CD4-positive, alpha-beta memory T cell (primary cell): ENCODE results near the gene CEACAM8. TPM values are rescaled to one million over a fixed set of nuclear protein-coding genes. Genes with fewer than 3 reads are reported as not detected.
A peak's percentile ranks its signal among the peaks of the same experiment; 100 is the strongest.

ENCODE experiments used
- CTCF ChIA-PET: fragments of 350-600 bp; sonication (Branson Sonifier 250); formaldehyde crosslinking; loops from one replicate; lab custom pipeline; 2021; ENCODE audit warnings: inconsistent platforms; ENCODE audit not compliant: partially characterized antibody; lab: Charles Lee
- POLR2A ChIA-PET: fragments of 350-600 bp; sonication (Branson Sonifier 250); formaldehyde crosslinking; loops from one replicate; lab custom pipeline; 2021; ENCODE audit not compliant: partially characterized antibody; lab: Charles Lee
- DNase-seq, 5 donors: peaks; one replicate each; pipeline versions ENCODE4 v3.0.0 to v3.0.0-alpha.2; 2020 to 2022; ENCODE audit warnings: mixed read lengths in 1 of 5
- H3K27ac ChIP-seq: one replicate; pipeline ENCODE4 v1.7.0; 2013; ENCODE audit warnings: low read depth, low read length
- H3K27me3 ChIP-seq: 2 replicates; pipeline ENCODE4 v1.7.0; 2013; ENCODE audit warnings: mild to moderate bottlenecking, low read length, moderate library complexity; ENCODE audit not compliant: insufficient read depth
- H3K36me3 ChIP-seq: 2 replicates; pipeline ENCODE4 v1.7.0; 2013; ENCODE audit warnings: mild to moderate bottlenecking, low read length, moderate library complexity; ENCODE audit not compliant: insufficient read depth
- H3K4me1 ChIP-seq: 2 replicates; pipeline ENCODE4 v1.7.0; 2013; ENCODE audit warnings: mild to moderate bottlenecking, low read length, moderate library complexity; ENCODE audit not compliant: insufficient read depth
- H3K4me3 ChIP-seq, 2 donors: one replicate each; pipeline ENCODE4 v1.7.0; 2013; ENCODE audit warnings: low read length in 2 of 2, mild to moderate bottlenecking in 1 of 2
- H3K9me3 ChIP-seq, 2 donors: one replicate each; pipeline ENCODE4 v1.7.0; 2013; ENCODE audit warnings: low read length in 2 of 2, control low read depth in 1 of 2; ENCODE audit not compliant: control insufficient read depth in 1 of 2
- H3K27ac Mint-ChIP-seq, 7 donors: one replicate each; pipeline ENCODE4 v1.8.0; 2020 to 2021; ENCODE audit warnings: mixed read lengths in 7 of 7, mild to moderate bottlenecking in 6 of 7, inconsistent platforms in 3 of 7, moderate library complexity in 3 of 7
- H3K27me3 Mint-ChIP-seq, 2 donors: one replicate each; pipeline ENCODE4 v1.8.0; 2020 to 2021; ENCODE audit warnings: mixed read lengths in 2 of 2
- H3K36me3 Mint-ChIP-seq, 2 donors: one replicate each; pipeline ENCODE4 v1.8.0; 2020 to 2021; ENCODE audit warnings: mixed read lengths in 2 of 2, inconsistent platforms in 1 of 2, mild to moderate bottlenecking in 1 of 2
- H3K4me1 Mint-ChIP-seq, 4 donors: one replicate each; pipeline ENCODE4 v1.8.0; 2020 to 2021; ENCODE audit warnings: mixed read lengths in 4 of 4, mild to moderate bottlenecking in 1 of 4
- H3K4me3 Mint-ChIP-seq, 8 donors: one replicate each; pipeline ENCODE4 v1.8.0; 2020 to 2021; ENCODE audit warnings: mixed read lengths in 8 of 8, mild to moderate bottlenecking in 7 of 8, moderate library complexity in 6 of 8, inconsistent platforms in 3 of 8
- H3K9me3 Mint-ChIP-seq, 8 donors: one replicate each; pipeline ENCODE4 v1.8.0; 2020 to 2021; ENCODE audit warnings: mixed read lengths in 8 of 8, mild to moderate bottlenecking in 5 of 8, inconsistent platforms in 3 of 8, moderate library complexity in 1 of 8
- intact Hi-C: fragments of 100-400 bp; cut with micrococcal nuclease; formaldehyde crosslinking; loops from one replicate; pipeline ENCODE4 v1.15.1; 2023
- polyA plus RNA-seq, 2 donors: library from polyadenylated mRNA; unstranded; fragments of 300-500 nt; fragmentation: Illumina TruSeq; gene quantifications; one replicate each; pipeline ENCODE4 v1.2.3, GENCODE V29; 2021
- total RNA-seq, 2 experiments: library from RNA; stranded (reverse); gene quantifications; one replicate each; pipeline ENCODE4 v1.2.3, GENCODE V29; 2021

The CEACAM8 gene
- total and polyA plus RNA-seq, 4 experiments from 2014 or later = not detected

- Mint-ChIP-seq H3K4me3 (peak overlapping the region in 1 of 8 donors; percentile 2), H3K9me3 (peaks cover 0 to 2% (median 0%) of the 10 kb centered on the region in 8 donors), H3K27me3 (peaks cover 8 to 18% of the 10 kb centered on the region in 2 donors), H3K27ac (no peak overlapping the region), H3K4me1 (peaks cover 0 to 6% (median 4%) of the 10 kb centered on the region in 4 donors), H3K36me3 (no peaks in the 10 kb centered on the region)
- CTCF ChIA-PET = interaction anchor here (0.6 to 3.3 kb wide), 15 partner anchors 8 to 156 kb away, joined by 3 to 21 read pairs (median 3); partner anchors contain the start of gene CEACAM1
- POLR2A ChIA-PET = no interaction called here
- no peaks in the 10 kb centered on the region for H3K9me3 ChIP-seq
- no peaks in the 10 kb centered on the region for H3K4me1 ChIP-seq
- no peak overlapping the region for H3K27ac ChIP-seq
- peak in 4 of 5 donors; percentile 16 to 37 (median 22) for DNase-seq
- intact Hi-C loops = loop anchor here (1.0 kb wide), 1 partner anchor 146 kb away; no protein-coding TSS in a partner anchor
- no peak overlapping the region for H3K4me3 ChIP-seq
- no peaks in the 10 kb centered on the region for H3K27me3 ChIP-seq
- no peaks in the 10 kb centered on the region for H3K36me3 ChIP-seq
These were observed 1.8 kb upstream of the CEACAM8 start for GRCh38 chr19:42596391-42597072.

- Histone ChIP-seq H3K4me1 (no peaks in the 10 kb centered on the region), H3K27ac (no peak overlapping the region), H3K4me3 (no peak overlapping the region), H3K9me3 (no peaks in the 10 kb centered on the region), H3K36me3 (no peaks in the 10 kb centered on the region), H3K27me3 (no peaks in the 10 kb centered on the region)
- Mint-ChIP-seq H3K9me3 (peaks cover 0 to 2% (median 0%) of the 10 kb centered on the region in 8 donors), H3K27me3 (peaks cover 8 to 15% of the 10 kb centered on the region in 2 donors), H3K4me3 (no peak overlapping the region), H3K27ac (no peak overlapping the region), H3K36me3 (no peaks in the 10 kb centered on the region), H3K4me1 (peaks cover 0 to 6% (median 4%) of the 10 kb centered on the region in 4 donors)
- intact Hi-C loops = loop anchor here (1.0 kb wide), 1 partner anchor 145 kb away; no protein-coding TSS in a partner anchor
- ChIA-PET POLR2A (no interaction called here), CTCF (interaction anchor here (0.6 to 3.3 kb wide), 10 partner anchors 9 to 155 kb away, joined by 3 to 21 read pairs (median 4); partner anchors contain the start of gene CEACAM1)
- DNase-seq = no peak
These were observed 937 bp upstream of the CEACAM8 start for GRCh38 chr19:42595550-42596172.

DNA sequence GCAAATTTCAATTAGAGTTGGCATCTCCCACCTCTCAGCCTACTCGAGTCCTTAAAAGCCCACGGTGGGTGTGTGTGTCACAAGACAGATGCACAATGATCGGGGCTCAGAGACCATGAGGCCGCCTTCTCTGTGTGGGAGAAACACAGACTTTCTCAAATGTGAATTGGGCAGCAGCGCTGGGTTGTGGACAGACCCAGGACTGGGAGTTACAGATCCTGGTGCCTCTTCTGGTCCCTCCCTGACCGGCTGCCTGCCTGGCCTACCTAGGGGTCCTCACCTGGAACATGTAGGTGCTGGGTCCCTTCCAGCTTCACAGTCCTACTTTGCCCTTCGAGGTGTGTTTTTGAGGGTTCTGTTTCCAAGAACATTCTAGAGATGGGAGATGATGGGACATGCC, 4.9 kb downstream of the CEACAM8 start:
- CTCF ChIA-PET = no interaction called here
- Mint-ChIP-seq H3K4me3 (no peak overlapping the region), H3K36me3 (no peaks in the 10 kb centered on the region), H3K27ac (no peak overlapping the region), H3K27me3 (peaks cover 2 to 14% of the 10 kb centered on the region in 2 donors), H3K4me1 (no peaks in the 10 kb centered on the region), H3K9me3 (no peaks in the 10 kb centered on the region)
- POLR2A ChIA-PET = no interaction called here
- Histone ChIP-seq H3K9me3 (no peaks in the 10 kb centered on the region), H3K4me1 (no peaks in the 10 kb centered on the region), H3K27me3 (no peaks in the 10 kb centered on the region), H3K36me3 (no peaks in the 10 kb centered on the region), H3K27ac (no peak overlapping the region), H3K4me3 (no peak overlapping the region)
- intact Hi-C loops = no loop called here
- DNase-seq = no peak

GRCh38 chr19:42584466-42584865, 10.3 kb downstream of the CEACAM8 start:
- no peak overlapping the region for H3K4me3 Mint-ChIP-seq
- no peaks in the 10 kb centered on the region for H3K36me3 Mint-ChIP-seq
- ChIA-PET CTCF (interaction anchor here (1.0 to 1.2 kb wide), 2 partner anchors 12 to 15 kb away, joined by 3 to 4 read pairs; no protein-coding TSS in a partner anchor), POLR2A (no interaction called here)
- Histone ChIP-seq H3K27ac (no peak overlapping the region), H3K9me3 (no peaks in the 10 kb centered on the region), H3K27me3 (peaks cover 3% of the 10 kb centered on the region), H3K36me3 (no peaks in the 10 kb centered on the region), H3K4me1 (no peaks in the 10 kb centered on the region), H3K4me3 (no peak overlapping the region)
- H3K27me3 Mint-ChIP-seq = peaks cover 15 to 20% of the 10 kb centered on the region in 2 donors
- no peak overlapping the region for H3K27ac Mint-ChIP-seq
- no peaks in the 10 kb centered on the region for H3K4me1 Mint-ChIP-seq
- H3K9me3 Mint-ChIP-seq = no peaks in the 10 kb centered on the region
- intact Hi-C loops = no loop called here
- no peak for DNase-seq

DNA sequence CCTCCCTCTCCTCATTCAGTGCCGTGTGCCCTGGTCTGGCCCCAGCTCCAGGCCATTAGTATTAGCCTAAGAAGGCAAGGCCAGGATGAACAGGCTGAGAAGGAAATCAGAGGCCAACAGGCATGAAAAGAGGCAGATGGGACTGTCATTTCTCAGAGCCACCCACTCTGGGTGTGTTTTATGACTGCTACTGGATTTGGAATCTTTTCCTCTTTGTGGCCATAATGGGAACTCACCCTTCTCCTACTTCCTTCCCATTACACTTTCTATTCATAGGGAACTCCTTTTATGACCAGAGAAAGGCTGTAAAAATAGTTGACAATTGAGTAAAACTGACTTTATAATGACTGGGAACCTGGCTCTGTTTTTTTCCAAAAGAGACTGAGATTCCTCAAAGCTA, 17.7 kb downstream of the CEACAM8 start:
- Histone ChIP-seq H3K27me3 (no peaks in the 10 kb centered on the region), H3K9me3 (no peaks in the 10 kb centered on the region), H3K27ac (no peak overlapping the region), H3K36me3 (no peaks in the 10 kb centered on the region), H3K4me1 (no peaks in the 10 kb centered on the region), H3K4me3 (no peak overlapping the region)
- peaks cover 17 to 23% of the 10 kb centered on the region in 2 donors for H3K27me3 Mint-ChIP-seq
- H3K4me1 Mint-ChIP-seq = no peaks in the 10 kb centered on the region
- DNase-seq = no peak
- H3K27ac Mint-ChIP-seq = no peak overlapping the region
- no peaks in the 10 kb centered on the region for H3K36me3 Mint-ChIP-seq
- H3K4me3 Mint-ChIP-seq = no peak overlapping the region
- CTCF ChIA-PET = no interaction called here
- intact Hi-C loops = no loop called here
- POLR2A ChIA-PET = no interaction called here
- H3K9me3 Mint-ChIP-seq = no peaks in the 10 kb centered on the region

GRCh38 chr19:42576241-42576640, 18.5 kb downstream of the CEACAM8 start:
- Mint-ChIP-seq H3K27ac (no peak overlapping the region), H3K4me3 (no peak overlapping the region), H3K9me3 (no peaks in the 10 kb centered on the region), H3K4me1 (no peaks in the 10 kb centered on the region), H3K27me3 (peaks cover 17 to 23% of the 10 kb centered on the region in 2 donors), H3K36me3 (no peaks in the 10 kb centered on the region)
- CTCF ChIA-PET = no interaction called here
- intact Hi-C loops = no loop called here
- no peaks in the 10 kb centered on the region for H3K27me3 ChIP-seq
- DNase-seq = no peak
- H3K4me3 ChIP-seq = no peak overlapping the region
- no peaks in the 10 kb centered on the region for H3K4me1 ChIP-seq
- H3K27ac ChIP-seq = no peak overlapping the region
- POLR2A ChIA-PET = no interaction called here
- no peaks in the 10 kb centered on the region for H3K36me3 ChIP-seq
- H3K9me3 ChIP-seq = no peaks in the 10 kb centered on the region

DNA sequence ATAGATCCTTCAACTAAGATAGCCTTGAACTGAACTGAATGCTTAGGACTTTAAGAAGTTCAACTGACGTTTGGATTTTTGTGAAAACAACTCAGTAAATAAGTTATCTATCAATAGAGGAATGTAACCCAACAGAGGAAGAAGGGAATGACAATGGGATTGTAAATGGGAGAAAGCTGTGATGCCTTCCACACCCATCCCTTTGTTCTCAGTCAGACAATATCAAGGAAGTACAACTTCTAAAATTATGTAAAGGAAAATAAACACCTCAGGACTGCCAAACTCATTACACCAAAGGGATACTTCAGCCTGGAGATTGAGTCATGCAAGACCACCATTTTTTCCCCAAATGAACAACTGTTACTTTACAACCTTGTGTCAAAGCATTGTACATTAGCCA, 21.1 kb downstream of the CEACAM8 start:
- no peaks in the 10 kb centered on the region for H3K4me1 ChIP-seq
- no peaks in the 10 kb centered on the region for H3K9me3 Mint-ChIP-seq
- peaks cover 14 to 18% of the 10 kb centered on the region in 2 donors for H3K27me3 Mint-ChIP-seq
- H3K4me3 Mint-ChIP-seq = no peak overlapping the region
- no peak overlapping the region for H3K4me3 ChIP-seq
- H3K27me3 ChIP-seq = no peaks in the 10 kb centered on the region
- no peaks in the 10 kb centered on the region for H3K4me1 Mint-ChIP-seq
- ChIA-PET POLR2A (no interaction called here), CTCF (interaction anchor here (1.2 kb wide), 1 partner anchor 8 kb away, joined by 3 read pairs; no protein-coding TSS in a partner anchor)
- no peaks in the 10 kb centered on the region for H3K36me3 ChIP-seq
- no peaks in the 10 kb centered on the region for H3K36me3 Mint-ChIP-seq
- intact Hi-C loops = no loop called here
- H3K27ac ChIP-seq = no peak overlapping the region
- no peak for DNase-seq
- H3K9me3 ChIP-seq = no peaks in the 10 kb centered on the region
- no peak overlapping the region for H3K27ac Mint-ChIP-seq
